HepG2 (cell line): ENCODE measurements around the gene NOTUM. TPM values are rescaled to one million over a fixed set of nuclear protein-coding genes. Genes with fewer than 3 reads are reported as not detected.
A peak's percentile ranks its signal among the peaks of the same experiment; 100 is the strongest.

Source experiments
- AGO2 ChIP-seq: fragments of 200-400 bp; formaldehyde crosslinking; optimal IDR thresholded peaks from 2 replicates; pipeline ENCODE3; 2017; ENCODE audit warnings: mild to moderate bottlenecking, low read depth, low read length, moderate library complexity
- CENPT ChIP-seq: sonication (generic); formaldehyde crosslinking; IDR thresholded peaks from 2 replicates; pipeline ENCODE4 v1.8.0; 2022; ENCODE audit warnings: low read depth, mild to moderate bottlenecking, moderate library complexity, missing genetic modification reagents
- ELF4 ChIP-seq: sonication (generic); formaldehyde crosslinking; IDR thresholded peaks from 2 replicates; pipeline ENCODE4 v1.5.0; 2020; ENCODE audit warnings: missing genetic modification reagents, mild to moderate bottlenecking, moderate library complexity, borderline replicate concordance
- FOSL2 ChIP-seq: sonication (generic); formaldehyde crosslinking; IDR thresholded peaks from 2 replicates; pipeline ENCODE4 v1.4.0; 2020; ENCODE audit warnings: missing genetic modification reagents
- GTF3A ChIP-seq: sonication (generic); formaldehyde crosslinking; conservative IDR thresholded peaks from 2 replicates; pipeline ENCODE4 v1.4.0; 2020; ENCODE audit warnings: mild to moderate bottlenecking, missing genetic modification reagents
- KDM3A ChIP-seq: IDR thresholded peaks from 2 replicates; pipeline ENCODE4 v1.6.1; 2018; ENCODE audit warnings: low read depth, missing compliant biosample characterization
- KMT2A ChIP-seq: sonication (generic); formaldehyde crosslinking; IDR thresholded peaks from 2 replicates; pipeline ENCODE4 v1.4.0; 2020; ENCODE audit warnings: missing genetic modification reagents
- NAIF1 ChIP-seq: sonication (generic); formaldehyde crosslinking; IDR thresholded peaks from 2 replicates; pipeline ENCODE4 v1.5.0; 2020; ENCODE audit warnings: mild to moderate bottlenecking, missing genetic modification reagents, borderline replicate concordance
- RARG ChIP-seq: sonication (generic); formaldehyde crosslinking; IDR thresholded peaks from 2 replicates; pipeline ENCODE4 v1.4.0; 2020; ENCODE audit warnings: low read depth, mild to moderate bottlenecking, missing genetic modification reagents
- RFX5 ChIP-seq: IDR thresholded peaks from 2 replicates; pipeline ENCODE4 v1.6.1; 2011; ENCODE audit warnings: low read depth, low read length, improper control_type of control experiment
- SIX1 ChIP-seq: sonication (generic); formaldehyde crosslinking; IDR thresholded peaks from 2 replicates; pipeline ENCODE4 v1.4.0; 2020; ENCODE audit warnings: missing genetic modification reagents, borderline replicate concordance
- ZC3H13 ChIP-seq: sonication (generic); formaldehyde crosslinking; IDR thresholded peaks from 2 replicates; pipeline ENCODE4 v1.8.1; 2023; ENCODE audit warnings: mild to moderate bottlenecking, missing genetic modification reagents, moderate library complexity
- ZFAT ChIP-seq: sonication (generic); formaldehyde crosslinking; conservative IDR thresholded peaks from 2 replicates; pipeline ENCODE4 v1.8.1; 2023; ENCODE audit warnings: missing genetic modification reagents, inconsistent platforms
- ZFP62 ChIP-seq: sonication (generic); formaldehyde crosslinking; IDR thresholded peaks from 2 replicates; pipeline ENCODE4 v1.4.0; 2020; ENCODE audit warnings: missing genetic modification reagents
- ZNF136 ChIP-seq: sonication (generic); formaldehyde crosslinking; IDR thresholded peaks from 2 replicates; pipeline ENCODE4 v1.8.1; 2022; ENCODE audit warnings: low read depth, mild to moderate bottlenecking, moderate library complexity, missing genetic modification reagents
- ZNF207 ChIP-seq: fragments of 450-650 bp; IDR thresholded peaks from 2 replicates; pipeline ENCODE4 v1.6.1; 2016; ENCODE audit warnings: antibody characterized with exemption, borderline replicate concordance
- ZNF230 ChIP-seq: sonication (generic); formaldehyde crosslinking; IDR thresholded peaks from 2 replicates; pipeline ENCODE4 v1.4.0; 2020; ENCODE audit warnings: mild to moderate bottlenecking, missing genetic modification reagents
- ZNF232 ChIP-seq: sonication (generic); formaldehyde crosslinking; IDR thresholded peaks from 2 replicates; pipeline ENCODE4 v1.4.0; 2020; ENCODE audit warnings: missing genetic modification reagents, borderline replicate concordance
- ZNF33A ChIP-seq: sonication (generic); formaldehyde crosslinking; IDR thresholded peaks from 2 replicates; pipeline ENCODE4 v1.5.1; 2020; ENCODE audit warnings: missing genetic modification reagents, mild to moderate bottlenecking, moderate library complexity, borderline replicate concordance
- ZNF556 ChIP-seq: sonication (generic); formaldehyde crosslinking; IDR thresholded peaks from 2 replicates; pipeline ENCODE4 v1.4.0; 2020; ENCODE audit warnings: mild to moderate bottlenecking, missing genetic modification reagents, borderline replicate concordance
- ZNF652 ChIP-seq: IDR thresholded peaks from 2 replicates; pipeline ENCODE4 v1.6.1; 2016; ENCODE audit warnings: low read depth, borderline replicate concordance
- ZNF672 ChIP-seq: sonication (generic); formaldehyde crosslinking; IDR thresholded peaks from 2 replicates; pipeline ENCODE4 v1.8.1; 2022; ENCODE audit warnings: missing genetic modification reagents
- ZNF740 ChIP-seq: sonication (generic); formaldehyde crosslinking; IDR thresholded peaks from 2 replicates; pipeline ENCODE4 v1.4.0; 2020; ENCODE audit warnings: missing genetic modification reagents
- polyA plus RNA-seq, 8 experiments: library from polyadenylated mRNA; depleted of rRNA in 3 of 8; stranded (reverse) in 7 of 8; unstranded in 1 of 8; fragments of >200 nt; fragmentation: Illumina TruSeq in 4 of 8; extraction: Trizol in 4 of 8; gene quantifications; 2 replicates each; pipeline versions ENCODE4 v1.2.1 to v1.2.3, GENCODE V29; 2011 to 2016; ENCODE audit warnings: low read depth in 4 of 8, missing spikeins in 1 of 8, mixed read lengths in 1 of 8; ENCODE audit not compliant: insufficient read depth in 1 of 8
- total RNA-seq, 5 experiments: library from RNA; depleted of rRNA; stranded (reverse); fragments of >200 nt; fragmentation: Illumina TruSeq; extraction: Trizol; gene quantifications; 2 replicates each; pipeline ENCODE4 v1.2.3, GENCODE V29; 2016; ENCODE audit warnings: low read depth in 1 of 5
- TF ChIP-seq, protein P1 (sequence below): IDR thresholded peaks from 2 replicates; pipeline ENCODE4 v1.6.1; 2016; ENCODE audit warnings: missing compliant biosample characterization, missing genetic modification reagents, borderline replicate concordance
- TF ChIP-seq, protein P2 (sequence below): sonication (generic); formaldehyde crosslinking; IDR thresholded peaks from 2 replicates; pipeline ENCODE4 v1.5.1; 2020; ENCODE audit warnings: missing genetic modification reagents, mild to moderate bottlenecking, borderline replicate concordance
- TF ChIP-seq, protein P3 (sequence below): sonication (generic); formaldehyde crosslinking; IDR thresholded peaks from 2 replicates; pipeline ENCODE4 v1.8.0; 2022; ENCODE audit warnings: mild to moderate bottlenecking, missing genetic modification reagents, borderline replicate concordance

NOTUM gene
- total and polyA plus RNA-seq, 2 of the 13 experiments (the other 11 are each of a cell fraction or from before 2014, with no cell fraction given), result 150 to 160 TPM

GRCh38 chr17:81995463-81996231, 34.7 kb upstream of the NOTUM start (continued):
- TF ChIP-seq, protein P1, sequence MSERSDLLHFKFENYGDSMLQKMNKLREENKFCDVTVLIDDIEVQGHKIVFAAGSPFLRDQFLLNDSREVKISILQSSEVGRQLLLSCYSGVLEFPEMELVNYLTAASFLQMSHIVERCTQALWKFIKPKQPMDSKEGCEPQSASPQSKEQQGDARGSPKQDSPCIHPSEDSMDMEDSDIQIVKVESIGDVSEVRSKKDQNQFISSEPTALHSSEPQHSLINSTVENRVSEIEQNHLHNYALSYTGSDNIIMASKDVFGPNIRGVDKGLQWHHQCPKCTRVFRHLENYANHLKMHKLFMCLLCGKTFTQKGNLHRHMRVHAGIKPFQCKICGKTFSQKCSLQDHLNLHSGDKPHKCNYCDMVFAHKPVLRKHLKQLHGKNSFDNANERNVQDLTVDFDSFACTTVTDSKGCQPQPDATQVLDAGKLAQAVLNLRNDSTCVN (CRISPR knock-in tag), result peak; percentile 19; the same call in 1 of the 2 replicates
- TF ChIP-seq RFX5 (no peak), ZNF556 (CRISPR knock-in tag) (no peak), GTF3A (CRISPR knock-in tag) (peak; percentile 94), CENPT (peak; percentile 94), AGO2 (peak; percentile 100), ZNF207 (no peak), ZNF136 (CRISPR knock-in tag) (peak; percentile 94; the same call in 1 of the 2 replicates), ZNF672 (CRISPR knock-in tag) (no peak), ZFAT (CRISPR knock-in tag) (no peak), ZC3H13 (CRISPR knock-in tag) (peak; percentile 96), SIX1 (no peak), ZNF232 (CRISPR knock-in tag) (no peak; the same call in 1 of the 2 replicates), ZFP62 (CRISPR knock-in tag) (no peak), ELF4 (no peak), ZNF652 (CRISPR knock-in tag) (peak; percentile 21; the same call in 1 of the 2 replicates), NAIF1 (CRISPR knock-in tag) (peak; percentile 72; the same call in 1 of the 2 replicates), ZNF740 (CRISPR knock-in tag) (0 out of 2 replicates have a peak, but pooled peaks have one; percentile 18), RARG (CRISPR knock-in tag) (no peak), ZNF33A (CRISPR knock-in tag) (no peak), KMT2A (CRISPR knock-in tag) (peak; percentile 36), ZNF230 (peak; percentile 57; the same call in 1 of the 2 replicates), FOSL2 (CRISPR knock-in tag) (no peak; the same call in 1 of the 2 replicates), KDM3A (no peak)
- TF ChIP-seq, protein P2, sequence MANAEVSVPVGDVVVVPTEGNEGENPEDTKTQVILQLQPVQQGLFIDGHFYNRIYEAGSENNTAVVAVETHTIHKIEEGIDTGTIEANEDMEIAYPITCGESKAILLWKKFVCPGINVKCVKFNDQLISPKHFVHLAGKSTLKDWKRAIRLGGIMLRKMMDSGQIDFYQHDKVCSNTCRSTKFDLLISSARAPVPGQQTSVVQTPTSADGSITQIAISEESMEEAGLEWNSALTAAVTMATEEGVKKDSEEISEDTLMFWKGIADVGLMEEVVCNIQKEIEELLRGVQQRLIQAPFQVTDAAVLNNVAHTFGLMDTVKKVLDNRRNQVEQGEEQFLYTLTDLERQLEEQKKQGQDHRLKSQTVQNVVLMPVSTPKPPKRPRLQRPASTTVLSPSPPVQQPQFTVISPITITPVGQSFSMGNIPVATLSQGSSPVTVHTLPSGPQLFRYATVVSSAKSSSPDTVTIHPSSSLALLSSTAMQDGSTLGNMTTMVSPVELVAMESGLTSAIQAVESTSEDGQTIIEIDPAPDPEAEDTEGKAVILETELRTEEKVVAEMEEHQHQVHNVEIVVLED, result peak; percentile 29; the same call in 1 of the 2 replicates
- TF ChIP-seq, protein P3, sequence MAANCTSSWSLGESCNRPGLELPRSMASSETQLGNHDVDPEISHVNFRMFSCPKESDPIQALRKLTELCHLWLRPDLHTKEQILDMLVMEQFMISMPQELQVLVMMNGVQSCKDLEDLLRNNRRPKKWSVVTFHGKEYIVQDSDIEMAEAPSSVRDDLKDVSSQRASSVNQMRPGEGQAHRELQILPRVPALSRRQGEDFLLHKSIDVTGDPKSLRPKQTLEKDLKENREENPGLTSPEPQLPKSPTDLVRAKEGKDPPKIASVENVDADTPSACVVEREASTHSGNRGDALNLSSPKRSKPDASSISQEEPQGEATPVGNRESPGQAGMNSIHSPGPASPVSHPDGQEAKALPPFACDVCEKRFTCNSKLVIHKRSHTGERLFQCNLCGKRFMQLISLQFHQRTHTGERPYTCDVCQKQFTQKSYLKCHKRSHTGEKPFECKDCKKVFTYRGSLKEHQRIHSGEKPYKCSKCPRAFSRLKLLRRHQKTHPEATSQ, result 0 out of 2 replicates have a peak, but pooled peaks have one; percentile 13
